OCI-LY1 (cell line): Measurements from ENCODE around the gene LINC00237.

ENCODE experiments used
- EZH2 ChIP-seq: fragments of 200-600 bp; sonication (generic), shearing (Covaris generic); IDR thresholded peaks from 2 replicates; pipeline ENCODE4 v1.8.0; 2017; ENCODE audit warnings: borderline replicate concordance, mixed run types, mild to moderate bottlenecking, antibody characterized with exemption, low read length, moderate library complexity, mixed read lengths
- TF ChIP-seq, protein P1 (sequence below): fragments of 200-600 bp; sonication (generic), shearing (Covaris generic); IDR thresholded peaks from 2 replicates; pipeline ENCODE4 v1.5.1; 2017; ENCODE audit warnings: mild to moderate bottlenecking, antibody characterized with exemption, low read length, moderate library complexity, mixed read lengths

DNA sequence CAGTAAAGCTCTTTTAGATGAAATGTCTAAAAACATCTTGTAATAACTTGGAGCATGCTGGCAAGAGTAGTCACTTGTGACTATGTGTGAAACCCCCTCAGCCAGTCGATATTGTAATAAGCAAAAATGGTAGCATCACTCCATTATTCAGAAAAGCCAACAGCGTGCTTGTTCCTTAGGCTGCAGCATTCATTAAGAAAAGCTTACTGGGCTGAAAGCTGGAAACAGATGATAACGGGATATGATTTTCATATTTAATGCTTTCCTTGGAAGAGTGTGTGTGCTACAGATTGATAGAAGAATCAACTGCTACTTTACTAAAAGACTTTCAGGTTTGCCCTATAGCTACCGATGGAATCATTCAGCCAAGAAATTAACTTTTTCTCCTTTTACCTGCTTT, 40.1 kb upstream of the LINC00237 start:
- TF ChIP-seq, protein P1, sequence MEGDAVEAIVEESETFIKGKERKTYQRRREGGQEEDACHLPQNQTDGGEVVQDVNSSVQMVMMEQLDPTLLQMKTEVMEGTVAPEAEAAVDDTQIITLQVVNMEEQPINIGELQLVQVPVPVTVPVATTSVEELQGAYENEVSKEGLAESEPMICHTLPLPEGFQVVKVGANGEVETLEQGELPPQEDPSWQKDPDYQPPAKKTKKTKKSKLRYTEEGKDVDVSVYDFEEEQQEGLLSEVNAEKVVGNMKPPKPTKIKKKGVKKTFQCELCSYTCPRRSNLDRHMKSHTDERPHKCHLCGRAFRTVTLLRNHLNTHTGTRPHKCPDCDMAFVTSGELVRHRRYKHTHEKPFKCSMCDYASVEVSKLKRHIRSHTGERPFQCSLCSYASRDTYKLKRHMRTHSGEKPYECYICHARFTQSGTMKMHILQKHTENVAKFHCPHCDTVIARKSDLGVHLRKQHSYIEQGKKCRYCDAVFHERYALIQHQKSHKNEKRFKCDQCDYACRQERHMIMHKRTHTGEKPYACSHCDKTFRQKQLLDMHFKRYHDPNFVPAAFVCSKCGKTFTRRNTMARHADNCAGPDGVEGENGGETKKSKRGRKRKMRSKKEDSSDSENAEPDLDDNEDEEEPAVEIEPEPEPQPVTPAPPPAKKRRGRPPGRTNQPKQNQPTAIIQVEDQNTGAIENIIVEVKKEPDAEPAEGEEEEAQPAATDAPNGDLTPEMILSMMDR: no peak
- TF ChIP-seq EZH2: no peak
